ENCODE results near the gene ARMS2. TPM values are rescaled to one million over a fixed set of nuclear protein-coding genes. Genes with fewer than 3 reads are reported as not detected.

ARMS2 gene
- polyA plus RNA-seq, 3 donors = not detected

- no peaks in the 10 kb centered on the region for H3K79me2 ChIP-seq (ENCODE audit: insufficient read depth, low read length)
- no peaks in the 10 kb centered on the region for H3K4me1 ChIP-seq (ENCODE audit: control insufficient read depth in 1 of 2, insufficient read depth in 2 of 2, low read length in 2 of 2)
- Mint-ChIP-seq H3K27ac (no peak overlapping the region), H3K27me3 (ENCODE audit: low read depth in 3 of 3) (peaks cover 9 to 15% (median 14%) of the 10 kb centered on the region in 3 donors), H3K9me3 (peaks cover 0 to 2% (median 0%) of the 10 kb centered on the region in 7 donors), H3K36me3 (no peaks in the 10 kb centered on the region), H3K4me1 (no peaks in the 10 kb centered on the region), H3K4me3 (no peak overlapping the region)
- H3K4me2 ChIP-seq (replicated peaks; ENCODE audit: extremely low read depth, low read length, poor library complexity, severe bottlenecking) = no peak overlapping the region
- H3K27me3 ChIP-seq (ENCODE audit: control insufficient read depth in 2 of 2, insufficient read depth in 2 of 2, low read length in 2 of 2) = peaks cover 2 to 11% of the 10 kb centered on the region in 2 donors
- no peak overlapping the region for H2AFZ ChIP-seq (ENCODE audit: insufficient read depth, low read depth, low read length, poor library complexity, severe bottlenecking)
- intact Hi-C loops (cut with micrococcal nuclease) = no loop called here
- no peaks in the 10 kb centered on the region for H3K9me3 ChIP-seq (replicated peaks in 1 of 2; ENCODE audit: control insufficient read depth in 1 of 2, insufficient read depth in 1 of 2, low read length in 2 of 2)
- no peaks in the 10 kb centered on the region for H3K36me3 ChIP-seq (replicated peaks in 1 of 2; ENCODE audit: control insufficient read depth in 1 of 2, insufficient read depth in 2 of 2, low read length in 2 of 2)
- no peak for TF ChIP-seq CTCF (IDR thresholded peaks at IDR 0.05)
- no peaks in the 10 kb centered on the region for H4K20me1 ChIP-seq (ENCODE audit: insufficient read depth, low read length)
- no peak overlapping the region for H3K27ac ChIP-seq (ENCODE audit: low read depth in 1 of 2, low read length in 2 of 2)
- H3K4me3 ChIP-seq (replicated peaks in 1 of 3; ENCODE audit: low read depth in 2 of 3, low read length in 3 of 3) = no peak overlapping the region
- 89% methylated on average over 4 of the region's 7 CpGs for whole genome bisulfite sequencing (ENCODE audit: insufficient coverage)
- H3K9ac ChIP-seq (ENCODE audit: insufficient read depth, low read length, poor library complexity, severe bottlenecking) = no peak overlapping the region
- DNase-seq = no peak
Observed at GRCh38 chr10:122441961-122442360, 12.5 kb upstream of the ARMS2 start.

GRCh38 chr10:122445469-122445868 is 9.0 kb upstream of the ARMS2 start:
- no peaks in the 10 kb centered on the region for H3K9me3 ChIP-seq (replicated peaks in 1 of 2; ENCODE audit: control insufficient read depth in 1 of 2, insufficient read depth in 1 of 2, low read length in 2 of 2)
- Mint-ChIP-seq H3K9me3 (peaks cover 0 to 2% (median 0%) of the 10 kb centered on the region in 7 donors), H3K27me3 (ENCODE audit: low read depth in 3 of 3) (peaks cover 13 to 29% (median 28%) of the 10 kb centered on the region in 3 donors), H3K27ac (no peak overlapping the region), H3K4me1 (peaks cover 1% of the 10 kb centered on the region), H3K4me3 (no peak overlapping the region), H3K36me3 (no peaks in the 10 kb centered on the region)
- no peak overlapping the region for H3K27ac ChIP-seq (ENCODE audit: low read depth in 1 of 2, low read length in 2 of 2)
- no peak overlapping the region for H2AFZ ChIP-seq (ENCODE audit: insufficient read depth, low read depth, low read length, poor library complexity, severe bottlenecking)
- no CpG with 5 or more reads among the region's 1 CpG for WGBS (ENCODE audit: insufficient coverage)
- no peak overlapping the region for H3K4me2 ChIP-seq (replicated peaks; ENCODE audit: extremely low read depth, low read length, poor library complexity, severe bottlenecking)
- H3K79me2 ChIP-seq (ENCODE audit: insufficient read depth, low read length) = no peaks in the 10 kb centered on the region
- no peak overlapping the region for H3K4me3 ChIP-seq (replicated peaks in 1 of 3; ENCODE audit: low read depth in 2 of 3, low read length in 3 of 3)
- intact Hi-C loops (cut with micrococcal nuclease) = no loop called here
- no peak overlapping the region for H3K9ac ChIP-seq (ENCODE audit: insufficient read depth, low read length, poor library complexity, severe bottlenecking)
- no peaks in the 10 kb centered on the region for H4K20me1 ChIP-seq (ENCODE audit: insufficient read depth, low read length)
- no peak for TF ChIP-seq CTCF (IDR thresholded peaks at IDR 0.05)
- H3K4me1 ChIP-seq (ENCODE audit: control insufficient read depth in 1 of 2, insufficient read depth in 2 of 2, low read length in 2 of 2) = no peaks in the 10 kb centered on the region
- no peak for DNase-seq
- H3K36me3 ChIP-seq (replicated peaks in 1 of 2; ENCODE audit: control insufficient read depth in 1 of 2, insufficient read depth in 2 of 2, low read length in 2 of 2) = no peaks in the 10 kb centered on the region
- H3K27me3 ChIP-seq (ENCODE audit: control insufficient read depth in 2 of 2, insufficient read depth in 2 of 2, low read length in 2 of 2) = peaks cover 15 to 21% of the 10 kb centered on the region in 2 donors

Data from CD14-positive monocyte (primary cell).